Activated CD4-positive, alpha-beta T cell treated with anti-CD3 and anti-CD28 coated beads, Interleukin-2, amount 50 U/mL, for 16 hours (primary cell): ENCODE measurements around the gene PPP2R2D.

Source experiments
- DNase-seq: peaks from one replicate; pipeline ENCODE4 v3.0.0-alpha.2; 2020

Gene PPP2R2D

GRCh38 chr10:132003282-132003924 lies 102.6 kb downstream of the PPP2R2D start:
- DNase-seq: no peak

DNA sequence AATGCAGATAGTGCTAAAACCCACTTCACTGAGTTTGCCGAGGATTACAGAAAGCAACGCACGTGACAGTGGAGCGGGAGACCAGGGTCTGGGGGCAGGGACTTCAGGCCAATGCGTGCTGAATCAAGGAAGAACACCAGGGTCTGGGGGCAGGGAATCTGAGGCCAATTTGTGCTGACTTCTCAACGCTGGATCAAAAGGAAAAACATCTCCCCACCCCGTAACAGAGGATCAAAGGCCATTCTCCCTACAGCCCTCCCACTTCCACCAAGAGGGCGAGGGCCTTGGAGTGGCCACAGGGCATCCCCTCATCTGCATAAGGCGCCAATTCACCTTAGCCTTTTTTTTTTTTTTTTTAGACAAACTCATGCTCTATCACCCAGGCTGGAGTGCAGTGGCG lies 103.2 kb downstream of the PPP2R2D start:
- DNase-seq: no peak

DNA sequence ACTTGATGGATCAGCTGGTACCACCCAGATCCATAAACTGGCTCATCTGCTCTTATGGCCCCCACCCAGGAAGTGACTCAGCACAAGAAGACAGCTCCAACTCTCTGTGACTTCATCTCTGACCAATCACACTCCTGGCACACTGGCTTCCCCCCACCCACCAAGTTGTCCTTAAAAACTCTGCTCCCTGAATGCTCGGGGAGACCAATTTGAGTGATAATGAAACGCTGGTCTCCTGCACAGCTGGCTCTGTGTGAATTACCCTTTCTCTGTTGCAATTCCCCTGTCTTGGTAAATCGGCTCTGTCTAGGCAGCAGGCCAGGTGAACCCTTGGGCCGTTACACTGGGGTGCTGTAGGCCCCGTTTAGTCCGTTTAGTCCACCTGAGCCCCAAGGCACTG lies 104.3 kb downstream of the PPP2R2D start:
- no peak for DNase-seq

DNA sequence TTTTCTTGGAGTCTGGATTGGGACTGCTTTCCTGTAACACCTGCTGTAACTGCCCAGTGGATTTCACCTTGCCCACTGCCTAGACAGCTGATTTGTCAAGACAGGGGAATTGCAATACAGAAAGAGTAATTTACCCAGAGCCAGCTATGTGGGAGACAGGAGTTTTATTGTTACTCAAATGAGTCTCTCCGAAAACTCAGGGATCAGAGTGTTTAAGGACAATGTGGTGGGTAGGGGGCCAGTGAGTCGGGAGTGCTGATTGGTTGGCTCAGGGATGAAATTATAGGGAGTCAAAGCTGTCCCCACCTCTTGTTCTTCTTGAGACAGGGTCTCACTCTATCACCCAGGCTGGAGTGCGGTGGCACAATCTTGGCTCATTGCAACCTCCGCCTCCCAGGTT lies 106.2 kb downstream of the PPP2R2D start:
- DNase-seq: no peak

DNA sequence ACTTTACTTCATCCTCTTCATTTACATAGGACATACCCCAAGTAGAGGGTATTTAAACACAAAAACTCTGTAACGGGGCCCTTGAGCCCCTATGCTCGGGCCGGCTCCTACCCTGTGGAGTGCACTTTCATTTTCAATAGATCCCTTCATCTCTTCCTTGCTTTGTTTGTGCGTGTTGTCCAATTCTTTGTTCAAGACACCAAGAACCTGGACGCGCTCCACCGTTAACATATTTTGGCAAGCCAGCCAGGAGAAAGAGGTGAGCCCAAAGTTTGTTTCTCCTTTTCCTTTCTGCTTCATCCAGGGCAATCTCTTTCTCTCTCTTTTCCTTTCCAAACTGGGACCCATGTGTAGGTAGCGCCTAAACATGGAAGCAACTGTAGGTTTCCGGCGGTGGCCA lies 106.9 kb downstream of the PPP2R2D start:
- DNase-seq: no peak
